Testis (tissue), 3 donors: Measurements from ENCODE around the gene PLXNB3. TPM values are rescaled to one million over a fixed set of nuclear protein-coding genes. Genes with fewer than 3 reads are reported as not detected.

Experiments
- DNase-seq: peaks from one replicate; pipeline ENCODE4 v3.0.0-alpha.2; 2019
- H3K27ac ChIP-seq, 2 donors: fragments of 200-600 bp; sonication (generic); one replicate each; pipeline ENCODE4 v1.5.1; 2019
- H3K27me3 ChIP-seq: fragments of 200-600 bp; sonication (generic); one replicate; pipeline ENCODE4 v1.5.1; 2019
- H3K36me3 ChIP-seq: fragments of 200-600 bp; sonication (generic); one replicate; pipeline ENCODE4 v1.5.1; 2017; ENCODE audit warnings: low read depth; ENCODE audit errors: missing control alignments
- H3K4me1 ChIP-seq: fragments of 200-600 bp; sonication (generic); one replicate; pipeline ENCODE4 v1.5.1; 2019
- H3K4me3 ChIP-seq, 2 donors: fragments of 200-600 bp; sonication (generic); one replicate each; pipeline ENCODE4 v1.5.1; 2017 to 2019
- H3K9me3 ChIP-seq: fragments of 200-600 bp; sonication (generic); one replicate; pipeline ENCODE4 v1.5.1; 2017
- POLR2A ChIP-seq: fragments of 450-650 bp; IDR thresholded peaks from one replicate; pipeline ENCODE4 v1.6.1; 2017; ENCODE audit warnings: antibody characterized with exemption, mild to moderate bottlenecking, moderate library complexity
- WGBS, 2 donors: methylation state at CpG; one replicate each; pipeline ENCODE4 v1.1.5; 2018; 5-methylcytosine and 5-hydroxymethylcytosine counted together
- intact Hi-C: fragments of 100-400 bp; cut with DNase I; formaldehyde crosslinking; loops from one replicate; pipeline ENCODE4 v1.15.1; 2023; ENCODE audit warnings: low total_unique reads
- polyA plus RNA-seq: library from polyadenylated mRNA; stranded (reverse); fragments of 350-450 nt; fragmentation: Illumina TruSeq; extraction: RNeasy Lipid Tissue Mini Kit (QIAGEN cat#74804); gene quantifications from one replicate; pipeline ENCODE4 v1.2.3, GENCODE V29; 2014; ENCODE audit warnings: low read depth, low replicate concordance; ENCODE audit not compliant: insufficient read depth
- total RNA-seq, 2 donors: library from RNA; depleted of rRNA; stranded (reverse); fragments of >200 nt; gene quantifications; one replicate each; pipeline ENCODE4 v1.2.3, GENCODE V29; 2016
- TF ChIP-seq, protein P1 (sequence below), 3 experiments: fragments of 450-650 bp in 2 of 3; fragments of 200-600 bp in 1 of 3; sonication (generic) in 1 of 3; IDR thresholded peaks; one replicate each; pipeline ENCODE4 v1.5.1; 2016 to 2019; ENCODE audit warnings: antibody characterized with exemption in 3 of 3, mild to moderate bottlenecking in 2 of 3, moderate library complexity in 1 of 3

The PLXNB3 gene
- total and polyA plus RNA-seq, 3 donors from 2014 or later, result 28.0 to 57.9 (median 49.3) TPM

DNA sequence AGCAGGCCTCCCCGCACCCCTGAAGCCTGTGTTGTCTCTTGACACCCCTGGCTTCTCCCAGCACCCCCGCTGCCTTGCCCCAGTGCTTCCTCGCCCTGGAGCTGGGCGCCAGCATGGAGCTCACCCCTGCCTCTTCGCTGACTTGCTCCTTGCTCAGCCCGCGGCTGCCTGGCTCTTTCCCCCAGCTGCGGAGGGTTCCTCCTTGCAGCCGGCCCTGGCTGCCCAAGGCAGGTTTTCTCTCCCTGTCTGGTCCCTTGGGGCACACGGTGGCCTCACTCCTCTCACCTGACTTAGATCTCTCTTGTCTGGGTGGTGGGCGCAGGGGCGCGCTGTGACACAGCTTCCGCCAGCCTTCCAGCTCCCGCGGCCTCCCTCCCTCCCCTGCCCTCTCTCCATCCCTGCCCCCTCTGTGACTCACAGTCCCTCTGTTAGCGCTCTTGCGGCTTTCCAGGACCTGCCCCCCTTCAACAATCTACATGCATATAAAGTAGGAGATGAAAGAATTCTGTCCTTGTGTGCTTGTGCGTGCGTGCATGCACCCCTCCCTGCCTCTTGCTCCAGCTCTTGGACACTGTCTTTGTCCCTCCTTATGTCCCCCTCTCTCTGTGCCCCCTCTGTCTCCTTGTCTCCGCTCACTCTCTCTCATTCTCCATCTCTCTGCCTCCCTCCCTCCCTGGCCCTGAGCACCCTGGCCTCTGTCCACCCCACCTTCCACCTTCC, 2.2 kb downstream of the PLXNB3 start:
- no peak for DNase-seq
- peaks cover 14% of the 10 kb centered on the region for H3K4me1 ChIP-seq
- TF ChIP-seq, protein P1, sequence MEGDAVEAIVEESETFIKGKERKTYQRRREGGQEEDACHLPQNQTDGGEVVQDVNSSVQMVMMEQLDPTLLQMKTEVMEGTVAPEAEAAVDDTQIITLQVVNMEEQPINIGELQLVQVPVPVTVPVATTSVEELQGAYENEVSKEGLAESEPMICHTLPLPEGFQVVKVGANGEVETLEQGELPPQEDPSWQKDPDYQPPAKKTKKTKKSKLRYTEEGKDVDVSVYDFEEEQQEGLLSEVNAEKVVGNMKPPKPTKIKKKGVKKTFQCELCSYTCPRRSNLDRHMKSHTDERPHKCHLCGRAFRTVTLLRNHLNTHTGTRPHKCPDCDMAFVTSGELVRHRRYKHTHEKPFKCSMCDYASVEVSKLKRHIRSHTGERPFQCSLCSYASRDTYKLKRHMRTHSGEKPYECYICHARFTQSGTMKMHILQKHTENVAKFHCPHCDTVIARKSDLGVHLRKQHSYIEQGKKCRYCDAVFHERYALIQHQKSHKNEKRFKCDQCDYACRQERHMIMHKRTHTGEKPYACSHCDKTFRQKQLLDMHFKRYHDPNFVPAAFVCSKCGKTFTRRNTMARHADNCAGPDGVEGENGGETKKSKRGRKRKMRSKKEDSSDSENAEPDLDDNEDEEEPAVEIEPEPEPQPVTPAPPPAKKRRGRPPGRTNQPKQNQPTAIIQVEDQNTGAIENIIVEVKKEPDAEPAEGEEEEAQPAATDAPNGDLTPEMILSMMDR (IDR thresholded peaks at IDR 0.05), result no peak
- TF ChIP-seq POLR2A, result no peak
- H3K36me3 ChIP-seq, result no peaks in the 10 kb centered on the region
- whole genome bisulfite sequencing, 2 donors, result 34 to 47% methylated on average over 11 to 20 of the region's 21 CpGs
- H3K9me3 ChIP-seq, result no peaks in the 10 kb centered on the region
- no peaks in the 10 kb centered on the region for H3K27me3 ChIP-seq
- H3K4me3 ChIP-seq, result no peak overlapping the region
- peak overlapping the region; percentile 72 for H3K27ac ChIP-seq
- intact Hi-C loops, result loop anchor here (10.0 kb wide), 1 partner anchor 189 kb away; no protein-coding TSS in a partner anchor

DNA sequence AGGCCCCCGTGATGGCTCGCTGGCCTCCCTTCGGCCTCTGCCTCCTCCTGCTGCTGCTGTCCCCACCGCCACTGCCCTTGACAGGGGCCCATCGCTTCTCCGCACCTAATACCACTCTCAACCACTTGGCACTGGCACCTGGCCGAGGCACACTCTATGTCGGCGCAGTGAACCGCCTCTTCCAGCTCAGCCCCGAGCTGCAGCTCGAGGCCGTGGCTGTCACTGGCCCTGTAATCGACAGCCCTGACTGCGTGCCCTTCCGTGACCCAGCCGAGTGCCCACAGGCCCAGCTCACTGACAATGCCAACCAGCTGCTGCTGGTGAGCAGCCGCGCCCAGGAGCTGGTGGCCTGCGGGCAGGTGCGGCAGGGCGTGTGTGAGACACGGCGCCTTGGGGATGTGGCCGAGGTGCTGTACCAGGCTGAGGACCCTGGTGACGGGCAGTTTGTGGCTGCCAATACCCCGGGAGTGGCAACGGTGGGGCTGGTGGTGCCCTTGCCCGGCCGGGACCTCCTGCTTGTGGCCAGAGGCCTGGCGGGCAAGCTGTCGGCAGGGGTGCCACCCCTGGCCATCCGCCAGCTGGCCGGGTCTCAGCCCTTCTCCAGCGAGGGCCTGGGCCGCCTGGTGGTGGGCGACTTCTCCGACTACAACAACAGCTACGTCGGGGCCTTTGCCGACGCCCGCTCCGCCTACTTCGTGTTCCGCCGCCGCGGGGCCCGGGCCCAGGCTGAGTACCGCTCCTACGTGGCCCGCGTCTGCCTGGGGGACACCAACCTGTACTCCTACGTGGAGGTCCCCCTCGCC, 3.0 kb downstream of the PLXNB3 start:
- 85% methylated on average over 50 of the region's 56 CpGs; no CpG with 5 or more reads in 1 of the 2 donors for WGBS, 2 donors
- H3K9me3 ChIP-seq, result no peaks in the 10 kb centered on the region
- H3K4me1 ChIP-seq, result peaks cover 14% of the 10 kb centered on the region
- no peaks in the 10 kb centered on the region for H3K27me3 ChIP-seq
- intact Hi-C loops, result loop anchor here (10.0 kb wide), 1 partner anchor 188 kb away; no protein-coding TSS in a partner anchor
- H3K4me3 ChIP-seq, result no peak overlapping the region
- TF ChIP-seq POLR2A, result no peak
- TF ChIP-seq, protein P1 (IDR thresholded peaks at IDR 0.05), result no peak
- no peaks in the 10 kb centered on the region for H3K36me3 ChIP-seq
- DNase-seq, result no peak
- H3K27ac ChIP-seq, result no peak overlapping the region

DNA sequence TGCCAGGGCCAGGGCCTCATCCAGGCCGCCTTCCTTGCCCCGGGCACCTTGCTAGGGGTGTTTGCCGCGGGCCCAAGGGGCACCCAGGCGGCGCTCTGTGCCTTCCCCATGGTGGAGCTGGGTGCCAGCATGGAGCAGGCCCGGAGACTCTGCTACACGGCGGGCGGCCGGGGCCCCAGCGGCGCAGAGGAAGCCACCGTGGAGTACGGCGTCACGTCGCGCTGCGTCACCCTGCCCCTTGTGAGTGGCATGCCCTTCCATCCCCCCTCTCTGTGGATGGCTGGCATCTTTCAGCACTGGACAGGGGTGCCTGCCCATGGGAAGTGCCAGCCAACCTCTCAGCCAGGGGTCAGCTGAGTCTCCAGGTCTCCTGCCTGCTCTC, 3.6 kb downstream of the PLXNB3 start:
- TF ChIP-seq, protein P1 (IDR thresholded peaks at IDR 0.05), result no peak
- TF ChIP-seq POLR2A, result no peak
- Histone ChIP-seq H3K4me1 (peaks cover 14% of the 10 kb centered on the region), H3K27me3 (no peaks in the 10 kb centered on the region), H3K9me3 (no peaks in the 10 kb centered on the region), H3K27ac (no peak overlapping the region), H3K36me3 (no peaks in the 10 kb centered on the region), H3K4me3 (no peak overlapping the region)
- WGBS, 2 donors, result 93% methylated on average over 15 of the region's 20 CpGs; no CpG with 5 or more reads in 1 of the 2 donors
- no peak for DNase-seq
- intact Hi-C loops, result loop anchor here (10.0 kb wide), 1 partner anchor 187 kb away; no protein-coding TSS in a partner anchor

DNA sequence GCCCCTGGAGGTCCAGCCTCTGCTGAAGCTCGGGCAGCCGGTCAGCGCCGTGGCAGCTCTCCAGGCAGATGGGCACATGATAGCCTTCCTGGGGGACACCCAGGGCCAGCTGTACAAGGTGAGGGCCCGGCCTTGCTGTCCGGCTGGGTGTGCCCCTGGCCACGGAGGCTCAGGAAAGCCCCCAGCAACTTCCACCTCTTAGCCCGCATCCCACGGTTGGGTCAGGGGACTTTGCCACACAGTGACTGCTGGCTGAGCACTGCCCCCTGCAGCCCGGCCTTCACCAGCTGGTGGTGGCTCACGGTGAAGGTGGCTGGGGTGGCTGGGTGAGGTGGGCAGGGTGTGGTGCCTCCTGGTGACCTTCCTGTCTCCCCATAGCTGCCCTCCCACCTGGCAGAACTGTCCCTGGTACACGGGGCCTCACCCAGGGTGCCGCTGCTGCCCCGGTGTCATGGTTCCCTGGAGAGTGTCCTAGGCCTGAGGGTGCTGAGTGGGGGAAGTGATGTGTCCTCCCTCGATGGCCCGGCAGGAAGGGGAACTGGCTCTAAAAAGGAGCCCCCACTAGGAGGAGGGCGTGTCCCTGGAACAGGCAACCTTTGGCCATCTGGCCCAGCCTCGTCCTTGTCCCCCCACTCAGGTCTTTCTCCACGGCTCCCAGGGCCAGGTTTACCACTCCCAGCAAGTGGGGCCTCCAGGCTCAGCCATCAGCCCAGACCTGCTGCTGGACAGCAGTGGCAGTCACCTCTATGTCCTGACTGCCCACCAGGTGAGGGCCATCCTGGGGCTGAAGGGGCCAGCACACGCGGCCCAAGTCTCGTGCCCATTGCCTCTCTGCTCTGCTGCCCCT, 4.5 kb downstream of the PLXNB3 start:
- no peak for DNase-seq
- Histone ChIP-seq H3K27me3 (no peaks in the 10 kb centered on the region), H3K27ac (no peak overlapping the region), H3K9me3 (no peaks in the 10 kb centered on the region), H3K4me3 (no peak overlapping the region), H3K4me1 (peaks cover 14% of the 10 kb centered on the region), H3K36me3 (no peaks in the 10 kb centered on the region)
- intact Hi-C loops, result loop anchor here (10.0 kb wide), 1 partner anchor 186 kb away; no protein-coding TSS in a partner anchor
- TF ChIP-seq, protein P1 (IDR thresholded peaks at IDR 0.05), result peak in 1 of 3 experiments; percentile 16
- no peak for TF ChIP-seq POLR2A
- WGBS, 2 donors, result 87% methylated on average over 15 of the region's 22 CpGs; no CpG with 5 or more reads in 1 of the 2 donors
